OCI-LY7 (cell line): Measurements from ENCODE around the gene RCSD1. TPM values are rescaled to one million over a fixed set of nuclear protein-coding genes. Genes with fewer than 3 reads are reported as not detected.

Experiments used
- BruUV-seq: library from RNA; stranded (reverse); fragments of 400-500 nt; replicated peaks from 2 replicates; lab custom pipeline; 2021; lab: Mats Ljungman, UMichigan
- CTCF ChIA-PET: fragments of 300-600 bp; sonication (Branson Sonifier 250); formaldehyde crosslinking; loops from one replicate; lab custom pipeline; 2022; ENCODE audit warnings: antibody characterized with exemption; ENCODE audit not compliant: unreplicated experiment; lab: Charles Lee
- POLR2A ChIA-PET: fragments of 300-600 bp; sonication (Branson Sonifier 250); formaldehyde crosslinking; loops from one replicate; lab custom pipeline; 2022; ENCODE audit warnings: antibody characterized with exemption; lab: Charles Lee
- DNase-seq: peaks from one replicate; pipeline ENCODE4 v3.0.0-alpha.2; 2015; ENCODE audit warnings: low spot score
- H2AFZ ChIP-seq: fragments of 200-600 bp; sonication (generic), shearing (Covaris generic); 2 replicates; pipeline ENCODE4 v1.6.1; 2014; ENCODE audit warnings: mild to moderate bottlenecking, antibody characterized with exemption, low read length, moderate library complexity
- H3K27ac ChIP-seq: fragments of 200-600 bp; sonication (generic); 2 replicates; pipeline ENCODE4 v1.5.1; 2014; ENCODE audit warnings: mixed run types, low read depth, mild to moderate bottlenecking, moderate library complexity, low read length, inconsistent platforms; ENCODE audit not compliant: poor library complexity, severe bottlenecking
- H3K36me3 ChIP-seq: fragments of 200-600 bp; sonication (generic); 2 replicates; pipeline ENCODE4 v1.6.1; 2014; ENCODE audit warnings: mild to moderate bottlenecking, antibody characterized with exemption, low read length, moderate library complexity, mixed read lengths; ENCODE audit not compliant: insufficient read depth
- H3K4me1 ChIP-seq: fragments of 200-600 bp; sonication (generic); 2 replicates; pipeline ENCODE4 v1.5.1; 2014; ENCODE audit warnings: mild to moderate bottlenecking, low read length; ENCODE audit not compliant: insufficient read depth, poor library complexity, severe bottlenecking
- H3K4me2 ChIP-seq: fragments of 200-600 bp; sonication (generic); 2 replicates; pipeline ENCODE4 v1.6.1; 2014; ENCODE audit warnings: mild to moderate bottlenecking, low read length
- H3K4me3 ChIP-seq: fragments of 200-600 bp; sonication (generic); 2 replicates; pipeline ENCODE4 v1.5.1; 2014; ENCODE audit warnings: mild to moderate bottlenecking, low read depth, low read length; ENCODE audit not compliant: poor library complexity, severe bottlenecking
- H3K79me2 ChIP-seq: fragments of 200-600 bp; sonication (generic); 2 replicates; pipeline ENCODE4 v1.6.1; 2016; ENCODE audit warnings: low read depth, mild to moderate bottlenecking, low read length, moderate library complexity, mixed read lengths; ENCODE audit not compliant: insufficient read depth
- H3K9me2 ChIP-seq: fragments of 200-600 bp; sonication (generic); 2 replicates; pipeline ENCODE4 v1.6.1; 2016; ENCODE audit warnings: mild to moderate bottlenecking, low read length, mixed read lengths; ENCODE audit not compliant: insufficient read depth
- H3K9me3 ChIP-seq: fragments of 200-600 bp; sonication (generic); 2 replicates; pipeline ENCODE4 v1.6.1; 2014; ENCODE audit warnings: mild to moderate bottlenecking, mixed run types, low read length, mixed read lengths
- H4K20me1 ChIP-seq: fragments of 200-600 bp; sonication (generic); 2 replicates; pipeline ENCODE4 v1.6.1; 2014; ENCODE audit warnings: mild to moderate bottlenecking, antibody characterized with exemption, low read length, moderate library complexity, mixed read lengths; ENCODE audit not compliant: insufficient read depth
- EZH2phosphoT487 ChIP-seq: fragments of 200-600 bp; sonication (generic); IDR thresholded peaks from 2 replicates; pipeline ENCODE4 v1.6.1; 2018; ENCODE audit warnings: low read depth, borderline replicate concordance, mild to moderate bottlenecking, mixed run types, antibody characterized with exemption, low read length, moderate library complexity, mixed read lengths
- intact Hi-C: fragments of 100-400 bp; cut with micrococcal nuclease; formaldehyde crosslinking; loops from one replicate; pipeline ENCODE4 v1.10.0; 2022; ENCODE audit not compliant: unreplicated experiment
- total RNA-seq, 2 experiments: library from RNA; depleted of rRNA in 1 of 2; stranded (reverse); fragments of >200 nt in 1 of 2; shearing (Covaris generic) in 1 of 2; gene quantifications; 2 replicates each; pipeline ENCODE4 v1.2.3, GENCODE V29; 2014 to 2022
- TF ChIP-seq, protein P1 (sequence below): fragments of 200-600 bp; sonication (generic); conservative IDR thresholded peaks from 2 replicates; pipeline ENCODE4 v1.5.1; 2014; ENCODE audit warnings: mild to moderate bottlenecking, antibody characterized with exemption, low read length, moderate library complexity, mixed read lengths

The RCSD1 gene
- total RNA-seq, 2 experiments from 2014 or later: 161 to 164 TPM

- H3K36me3 ChIP-seq: peaks cover 99% of the 10 kb centered on the region
- intact Hi-C loops: no loop called here
- POLR2A ChIA-PET: interaction anchor here (0.6 to 1.2 kb wide), 4 partner anchors 10 to 59 kb away, joined by 3 to 4 read pairs (median 3); no protein-coding TSS in a partner anchor
Measured at GRCh38 chr1:167676916-167677848, 47.1 kb downstream of the RCSD1 start.

GRCh38 chr1:167678422-167678821, 48.4 kb downstream of the RCSD1 start:
- Histone ChIP-seq H3K4me1 (peaks cover 63% of the 10 kb centered on the region), H3K27ac (no peak overlapping the region), H3K4me2 (no peak overlapping the region), H3K9me2 (no peaks in the 10 kb centered on the region), H3K79me2 (peaks cover 59% of the 10 kb centered on the region), H2AFZ (no peak overlapping the region), H3K4me3 (no peak overlapping the region), H4K20me1 (peaks cover 4% of the 10 kb centered on the region; the same call in 1 of the 2 replicates), H3K36me3 (peaks cover 99% of the 10 kb centered on the region), H3K9me3 (no peaks in the 10 kb centered on the region)
- ChIA-PET CTCF (no interaction called here), POLR2A (interaction anchor here (0.7 to 1.2 kb wide), 3 partner anchors 11 to 26 kb away, joined by 3 to 8 read pairs (median 3); no protein-coding TSS in a partner anchor)
- DNase-seq: no peak
- intact Hi-C loops: no loop called here
- no TSS peak for BruUV-seq
- no peak for TF ChIP-seq EZH2phosphoT487
- TF ChIP-seq, protein P1, sequence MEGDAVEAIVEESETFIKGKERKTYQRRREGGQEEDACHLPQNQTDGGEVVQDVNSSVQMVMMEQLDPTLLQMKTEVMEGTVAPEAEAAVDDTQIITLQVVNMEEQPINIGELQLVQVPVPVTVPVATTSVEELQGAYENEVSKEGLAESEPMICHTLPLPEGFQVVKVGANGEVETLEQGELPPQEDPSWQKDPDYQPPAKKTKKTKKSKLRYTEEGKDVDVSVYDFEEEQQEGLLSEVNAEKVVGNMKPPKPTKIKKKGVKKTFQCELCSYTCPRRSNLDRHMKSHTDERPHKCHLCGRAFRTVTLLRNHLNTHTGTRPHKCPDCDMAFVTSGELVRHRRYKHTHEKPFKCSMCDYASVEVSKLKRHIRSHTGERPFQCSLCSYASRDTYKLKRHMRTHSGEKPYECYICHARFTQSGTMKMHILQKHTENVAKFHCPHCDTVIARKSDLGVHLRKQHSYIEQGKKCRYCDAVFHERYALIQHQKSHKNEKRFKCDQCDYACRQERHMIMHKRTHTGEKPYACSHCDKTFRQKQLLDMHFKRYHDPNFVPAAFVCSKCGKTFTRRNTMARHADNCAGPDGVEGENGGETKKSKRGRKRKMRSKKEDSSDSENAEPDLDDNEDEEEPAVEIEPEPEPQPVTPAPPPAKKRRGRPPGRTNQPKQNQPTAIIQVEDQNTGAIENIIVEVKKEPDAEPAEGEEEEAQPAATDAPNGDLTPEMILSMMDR: no peak

More at GRCh38 chr1:167676916-167677848, 47.1 kb downstream of the RCSD1 start:
- Histone ChIP-seq H2AFZ (no peak overlapping the region), H3K9me3 (no peaks in the 10 kb centered on the region), H3K9me2 (no peaks in the 10 kb centered on the region), H3K4me1 (peaks cover 66% of the 10 kb centered on the region), H4K20me1 (peaks cover 4% of the 10 kb centered on the region; the same call in 1 of the 2 replicates), H3K4me3 (no peak overlapping the region), H3K79me2 (peaks cover 69% of the 10 kb centered on the region), H3K4me2 (no peak overlapping the region), H3K27ac (peak overlapping the region; percentile 6)
- TF ChIP-seq, protein P1: 0 out of 2 replicates have a peak, but pooled peaks have one; percentile 15
- no peak for TF ChIP-seq EZH2phosphoT487
- CTCF ChIA-PET: interaction anchor here (0.6 kb wide), 1 partner anchor 22 kb away, joined by 3 read pairs; no protein-coding TSS in a partner anchor
- no peak for DNase-seq
- no TSS peak for BruUV-seq
